Ureter (tissue), 1 donor: ENCODE measurements around the gene SELENOT. TPM values are rescaled to one million over a fixed set of nuclear protein-coding genes. Genes with fewer than 3 reads are reported as not detected.
"Not testable (repeated sequence)": the region's sequence is repeated elsewhere in the genome, so short reads cannot be mapped to it uniquely, and the experiment has no call there.

Experiments used
- DNase-seq: peaks from one replicate; pipeline ENCODE4 v3.0.0-alpha.2; 2020; ENCODE audit warnings: low spot score
- total RNA-seq: library from RNA; stranded (reverse); gene quantifications from one replicate; pipeline ENCODE4 v1.2.4, GENCODE V29; 2023
- donor health status: DM: yes; HTN: yes; CAD: no.

The SELENOT gene
- total RNA-seq, 1 donor from 2014 or later = 110 TPM

- DNase-seq = no peak
These were observed 4.3 kb downstream of the SELENOT start for GRCh38 chr3:150607267-150608065.

DNA sequence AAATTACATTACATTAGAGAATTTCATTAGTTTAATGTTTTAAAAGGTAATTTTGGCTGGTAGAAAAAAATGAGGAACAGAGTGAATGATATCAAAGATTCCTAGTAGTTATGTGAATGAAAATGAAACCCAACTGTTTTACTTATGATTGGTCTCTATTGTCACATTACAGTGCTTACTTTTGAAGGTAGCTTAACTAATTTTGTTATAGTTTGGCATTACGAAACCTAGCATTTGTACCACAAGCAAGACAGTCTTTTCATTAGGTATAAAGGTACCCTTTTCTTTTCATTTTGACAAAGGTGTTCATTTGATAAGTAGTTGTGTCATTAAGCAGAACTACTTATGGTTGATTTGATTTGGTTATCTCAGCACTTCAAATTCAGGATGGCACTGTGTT lies 6.9 kb downstream of the SELENOT start:
- no peak for DNase-seq

GRCh38 chr3:150610785-150611184 lies 7.7 kb downstream of the SELENOT start:
- DNase-seq = no peak

- no peak for DNase-seq
These were observed 8.5 kb downstream of the SELENOT start for GRCh38 chr3:150611666-150612065.

- DNase-seq = no peak
These were observed 9.4 kb downstream of the SELENOT start for GRCh38 chr3:150612494-150612893.

DNA sequence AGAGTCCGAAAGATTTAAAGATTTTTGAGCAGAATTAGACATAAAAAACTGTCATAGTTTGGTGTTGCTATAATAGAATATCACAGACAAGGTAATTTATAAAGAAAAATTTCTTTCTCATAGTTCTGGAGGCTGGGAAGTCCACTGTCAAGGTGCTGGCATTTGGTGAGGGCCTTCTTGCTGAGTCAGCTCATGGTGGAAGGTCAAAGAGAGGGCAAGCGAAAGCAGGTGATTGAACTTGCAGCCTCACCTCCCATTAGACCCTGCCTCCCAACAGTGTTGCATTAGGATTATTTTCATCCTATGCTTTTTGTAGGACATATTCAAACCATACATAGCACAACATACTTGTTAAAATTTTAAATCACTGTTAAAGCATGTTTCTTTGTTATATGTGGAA lies 9.9 kb downstream of the SELENOT start:
- no peak for DNase-seq

GRCh38 chr3:150613709-150614480 lies 10.8 kb downstream of the SELENOT start:
- DNase-seq = no peak

DNA sequence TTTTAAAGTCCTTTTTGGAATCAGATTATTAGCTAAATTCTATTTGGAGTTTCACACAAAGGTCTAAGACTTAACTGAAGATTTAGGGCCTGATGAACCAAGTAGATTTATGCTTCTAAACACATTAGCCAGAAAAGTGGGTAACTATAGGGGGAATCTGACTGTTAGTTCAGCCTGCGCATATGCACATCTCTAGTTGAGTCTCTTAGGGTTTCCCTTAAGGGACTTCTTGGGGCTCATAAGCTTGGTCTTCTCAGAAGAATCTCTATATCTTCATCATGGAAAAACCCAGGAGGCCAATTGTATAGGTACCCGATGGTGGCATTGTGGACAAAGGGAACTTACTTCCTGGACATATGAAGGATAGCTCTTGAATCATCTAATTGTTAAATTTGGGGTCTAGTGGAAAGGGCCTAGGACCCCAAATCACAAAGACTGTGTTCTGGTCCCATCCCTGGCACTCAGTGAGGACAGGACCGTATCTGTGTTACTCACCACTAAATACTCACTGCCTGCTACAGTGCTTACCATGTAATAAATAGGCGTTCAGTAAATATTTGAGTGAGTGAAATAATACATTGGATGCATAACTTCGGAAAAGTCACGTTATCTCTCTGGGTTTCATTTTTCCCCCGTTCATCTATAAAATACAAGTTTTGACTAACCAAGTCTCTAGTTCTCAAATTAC lies 17.0 kb downstream of the SELENOT start:
- DNase-seq = no peak

DNA sequence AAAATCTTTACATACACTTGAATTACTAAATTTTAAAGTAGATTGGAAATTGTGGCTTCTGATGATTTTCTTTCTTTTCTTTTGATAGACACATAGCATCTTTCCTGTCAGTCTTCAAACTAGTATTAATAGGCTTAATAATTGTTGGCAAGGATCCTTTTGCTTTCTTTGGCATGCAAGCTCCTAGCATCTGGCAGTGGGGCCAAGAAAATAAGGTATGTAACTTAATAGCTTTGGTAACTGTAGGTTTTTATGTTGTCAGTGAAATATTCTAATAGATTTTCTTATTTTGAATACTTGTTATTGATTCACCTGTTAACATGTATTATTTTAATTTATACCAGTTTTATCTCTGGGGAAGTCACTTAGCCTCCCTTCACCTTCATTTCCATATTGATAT lies 19.8 kb downstream of the SELENOT start:
- DNase-seq = not testable (repeated sequence)

DNA sequence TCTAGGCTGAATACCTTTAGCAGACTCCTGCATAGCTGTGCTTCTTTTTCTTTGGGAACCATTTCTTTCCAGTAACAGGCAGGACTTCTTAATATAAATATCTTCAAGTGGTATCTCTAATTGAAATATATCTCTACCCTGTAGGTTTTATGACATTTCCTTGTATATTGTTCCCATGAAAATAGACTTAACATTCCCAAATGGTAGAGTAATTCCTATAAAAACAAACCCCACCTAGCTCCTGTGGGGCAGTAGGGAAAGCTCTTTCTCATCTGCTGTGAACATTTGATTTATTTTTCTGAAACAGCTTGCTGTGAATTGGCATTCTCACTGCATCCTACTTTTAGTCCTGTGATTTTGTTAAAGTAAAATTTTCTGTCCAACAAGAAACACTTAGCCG lies 20.8 kb downstream of the SELENOT start:
- DNase-seq = no peak

DNA sequence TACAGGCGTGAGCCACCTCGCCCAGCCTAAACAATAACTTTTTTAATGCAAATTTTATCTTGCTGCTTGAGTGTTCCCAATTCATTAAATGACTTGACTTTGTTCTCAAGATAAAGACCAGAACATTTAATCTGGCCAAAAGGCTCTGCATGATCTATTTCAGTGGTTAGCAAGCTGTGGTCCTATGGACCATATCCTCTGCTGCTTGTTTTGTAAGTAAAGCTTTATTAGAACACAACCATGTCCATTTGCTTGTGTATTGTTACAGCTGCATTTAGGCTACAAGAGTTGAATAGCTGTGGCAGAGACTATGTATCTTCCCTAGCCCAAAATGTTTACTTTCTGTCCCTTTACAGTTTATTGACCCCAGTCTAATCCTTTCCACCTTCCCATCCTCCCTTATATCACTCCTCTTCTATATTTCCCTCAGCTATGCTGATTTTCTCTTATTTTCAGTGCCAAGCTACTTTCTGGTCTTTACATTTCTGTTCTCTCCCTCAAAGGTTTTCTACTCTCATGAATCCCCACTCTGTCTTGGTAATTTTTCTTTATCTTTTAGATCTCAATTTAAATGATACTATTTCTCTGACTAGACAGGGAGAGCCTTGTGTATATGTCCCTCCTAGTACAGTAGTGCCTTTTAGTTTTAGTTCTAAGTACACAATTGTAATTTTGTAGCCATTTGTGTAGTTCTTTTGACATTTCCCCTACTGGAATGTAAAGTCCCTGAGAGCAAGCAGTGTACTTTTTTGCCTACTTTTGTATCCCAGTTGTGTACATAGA lies 23.2 kb downstream of the SELENOT start:
- DNase-seq = no peak

DNA sequence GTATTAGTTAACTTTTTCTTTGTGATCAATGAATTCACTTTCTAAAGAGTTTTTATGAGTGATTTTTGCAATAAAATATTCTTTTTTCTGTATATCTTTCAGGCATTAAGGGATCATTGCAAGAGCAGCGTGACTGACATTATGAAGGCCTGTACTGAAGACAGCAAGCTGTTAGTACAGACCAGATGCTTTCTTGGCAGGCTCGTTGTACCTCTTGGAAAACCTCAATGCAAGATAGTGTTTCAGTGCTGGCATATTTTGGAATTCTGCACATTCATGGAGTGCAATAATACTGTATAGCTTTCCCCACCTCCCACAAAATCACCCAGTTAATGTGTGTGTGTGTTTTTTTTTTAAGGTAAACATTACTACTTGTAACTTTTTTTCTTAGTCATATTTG lies 24.4 kb downstream of the SELENOT start:
- no peak for DNase-seq

- no peak for DNase-seq
These were observed 28.5 kb downstream of the SELENOT start for GRCh38 chr3:150631515-150632221.

GRCh38 chr3:150635076-150635475 lies 32.0 kb downstream of the SELENOT start:
- DNase-seq = no peak

- DNase-seq = no peak
These were observed 32.4 kb downstream of the SELENOT start for GRCh38 chr3:150635526-150635925.

DNA sequence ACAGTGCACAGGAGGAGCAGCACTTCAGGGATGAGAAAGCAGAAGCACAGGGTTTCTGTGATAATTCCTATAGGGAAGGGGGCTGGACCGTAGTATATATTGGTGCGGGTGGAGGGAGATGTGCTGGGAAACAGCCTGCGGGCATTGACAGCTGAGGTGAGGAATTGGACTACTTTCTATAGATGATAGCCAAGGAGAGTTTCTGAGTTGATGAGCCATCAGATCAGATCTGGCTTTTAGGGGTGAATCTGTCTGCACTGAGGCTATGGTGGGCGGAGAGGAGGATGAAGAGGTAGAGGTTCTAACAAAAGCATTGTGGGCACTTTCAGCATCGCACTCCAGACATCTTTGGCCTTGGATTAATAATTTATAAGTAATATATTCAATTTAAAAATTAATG lies 33.1 kb downstream of the SELENOT start:
- no peak for DNase-seq

DNA sequence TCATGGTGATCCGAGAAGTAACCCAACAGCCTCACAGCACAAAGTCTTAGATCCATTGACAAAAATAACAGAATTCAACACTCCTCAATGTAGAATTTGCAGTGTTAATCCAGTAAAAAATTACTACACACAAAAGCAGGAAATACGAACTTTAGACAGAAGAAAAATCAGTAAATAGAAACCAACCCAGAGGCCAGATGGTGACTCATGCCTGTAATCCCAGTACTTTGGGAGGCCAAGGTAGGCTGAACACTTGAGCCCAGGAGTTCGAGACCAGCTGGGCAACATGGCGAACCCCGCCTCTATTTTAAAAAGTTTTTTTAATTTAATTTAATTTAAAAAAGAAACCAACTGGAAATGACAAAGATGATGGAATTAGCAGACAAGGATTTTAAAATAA lies 36.1 kb downstream of the SELENOT start:
- DNase-seq = no peak

DNA sequence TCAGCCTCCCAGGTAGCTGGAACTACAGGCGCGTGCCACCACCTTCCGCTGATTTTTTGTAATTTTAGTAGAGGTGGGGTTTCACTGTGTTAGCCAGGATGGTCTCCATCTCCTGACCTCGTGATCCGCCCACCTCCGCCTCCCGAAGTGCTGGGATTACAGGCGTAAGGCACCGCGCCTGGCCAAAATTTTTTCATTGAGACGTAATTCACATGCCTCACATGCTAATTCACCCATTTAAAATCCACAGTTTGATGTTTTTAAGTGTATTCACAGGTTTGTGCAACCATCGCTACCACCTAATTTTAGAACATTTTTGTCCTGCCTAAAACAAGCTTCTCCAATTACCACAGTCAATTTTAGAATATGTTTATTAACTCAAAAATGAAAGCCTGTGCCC lies 37.1 kb downstream of the SELENOT start:
- DNase-seq = no peak

DNA sequence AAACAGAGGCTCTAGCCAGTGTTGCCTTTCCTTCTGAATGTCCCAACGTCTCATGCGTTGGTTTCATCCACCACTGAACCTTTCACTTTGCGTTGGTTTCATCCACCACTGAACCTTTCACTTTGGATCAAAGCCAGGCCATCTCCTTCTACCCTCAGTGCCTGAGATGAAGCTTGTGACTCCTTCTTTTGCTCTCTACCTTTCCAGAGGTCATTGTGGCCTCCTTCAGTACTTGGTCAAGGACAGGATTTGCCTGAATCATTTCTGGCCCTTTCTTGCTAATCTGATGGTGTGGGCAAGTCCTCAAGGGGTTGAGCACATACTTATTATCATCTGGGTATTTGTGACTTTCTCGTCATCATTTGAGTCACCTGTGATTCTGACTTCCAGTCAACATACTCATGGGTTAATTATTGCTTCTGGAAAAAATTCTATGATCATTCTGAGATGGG lies 50.0 kb downstream of the SELENOT start:
- no peak for DNase-seq

DNA sequence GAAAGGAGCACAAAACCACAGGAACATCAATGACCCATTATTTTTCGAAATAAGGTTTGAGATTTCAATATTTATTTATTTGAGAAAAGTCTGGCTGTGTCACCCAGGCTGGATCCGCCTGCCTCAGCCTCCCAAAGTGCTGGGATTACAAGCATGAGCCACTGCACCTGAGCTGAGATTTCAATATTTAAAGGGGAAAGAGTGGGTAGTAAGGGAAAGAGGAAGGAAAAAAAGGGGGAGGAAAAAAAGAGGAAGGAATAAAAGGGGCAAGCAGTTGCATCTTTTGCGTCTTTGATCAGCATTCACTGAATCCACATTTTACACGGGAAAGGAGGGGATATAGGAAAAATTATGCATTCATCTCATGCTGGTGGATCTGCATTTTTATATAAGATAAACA lies 53.2 kb downstream of the SELENOT start:
- no peak for DNase-seq
